Osteocyte (in vitro differentiated cells): Measurements from ENCODE around the gene KNG1. TPM values are rescaled to one million over a fixed set of nuclear protein-coding genes. Genes with fewer than 3 reads are reported as not detected.

Source experiments
- DNase-seq: peaks from one replicate; pipeline ENCODE4 v3.0.0; 2021; ENCODE audit warnings: mixed read lengths; ENCODE audit not compliant: unreplicated experiment; ENCODE audit errors: extremely low spot score
- H3K27ac Mint-ChIP-seq: one replicate; pipeline ENCODE4 v1.8.0; 2021; ENCODE audit warnings: mild to moderate bottlenecking, mixed read lengths; ENCODE audit not compliant: unreplicated experiment
- H3K27me3 Mint-ChIP-seq: one replicate; pipeline ENCODE4 v1.8.0; 2021; ENCODE audit warnings: mixed read lengths; ENCODE audit not compliant: unreplicated experiment
- H3K36me3 Mint-ChIP-seq: one replicate; pipeline ENCODE4 v1.8.0; 2021; ENCODE audit warnings: mixed read lengths; ENCODE audit not compliant: unreplicated experiment
- H3K4me1 Mint-ChIP-seq: one replicate; pipeline ENCODE4 v1.8.0; 2021; ENCODE audit warnings: mixed read lengths; ENCODE audit not compliant: unreplicated experiment
- H3K4me3 Mint-ChIP-seq: one replicate; pipeline ENCODE4 v1.8.0; 2021; ENCODE audit warnings: mild to moderate bottlenecking, moderate library complexity, mixed read lengths; ENCODE audit not compliant: unreplicated experiment
- H3K9me3 Mint-ChIP-seq: one replicate; pipeline ENCODE4 v1.8.0; 2021; ENCODE audit warnings: mixed read lengths; ENCODE audit not compliant: unreplicated experiment
- total RNA-seq: library from RNA; stranded (reverse); gene quantifications from 2 replicates; pipeline ENCODE4 v1.2.1, GENCODE V29; 2021
- TF ChIP-seq, protein P1 (sequence below): fragments of 200-600 bp; sonication (generic); IDR thresholded peaks from 2 replicates; pipeline ENCODE4 v1.5.0; 2021; ENCODE audit warnings: antibody characterized with exemption, mild to moderate bottlenecking, moderate library complexity

The KNG1 gene
- total RNA-seq, 1 donor from 2014 or later, result not detected

DNA sequence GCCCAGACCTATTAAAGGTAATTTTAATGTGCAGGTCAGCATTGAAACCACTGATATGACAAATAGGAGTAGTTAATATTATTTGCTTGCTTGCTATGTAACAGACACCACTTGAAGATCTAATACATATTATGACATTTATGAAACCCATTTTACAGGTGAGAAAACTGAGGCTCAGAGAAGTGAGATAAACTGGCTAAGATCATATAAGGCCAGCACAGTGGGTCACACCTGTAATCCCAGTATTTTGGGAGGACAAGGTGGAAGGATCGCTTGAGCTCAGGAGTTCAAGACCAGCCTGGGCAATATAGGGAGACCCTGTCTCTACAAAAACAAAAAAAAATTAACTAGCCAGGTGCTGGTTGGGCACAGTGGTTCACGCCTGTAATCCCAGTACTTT lies 33.2 kb downstream of the KNG1 start:
- Mint-ChIP-seq H3K27me3 (peaks cover 5% of the 10 kb centered on the region), H3K36me3 (no peaks in the 10 kb centered on the region), H3K4me1 (peaks cover 10% of the 10 kb centered on the region), H3K27ac (no peak overlapping the region), H3K4me3 (no peak overlapping the region), H3K9me3 (no peaks in the 10 kb centered on the region)
- DNase-seq, result no peak
- TF ChIP-seq, protein P1, sequence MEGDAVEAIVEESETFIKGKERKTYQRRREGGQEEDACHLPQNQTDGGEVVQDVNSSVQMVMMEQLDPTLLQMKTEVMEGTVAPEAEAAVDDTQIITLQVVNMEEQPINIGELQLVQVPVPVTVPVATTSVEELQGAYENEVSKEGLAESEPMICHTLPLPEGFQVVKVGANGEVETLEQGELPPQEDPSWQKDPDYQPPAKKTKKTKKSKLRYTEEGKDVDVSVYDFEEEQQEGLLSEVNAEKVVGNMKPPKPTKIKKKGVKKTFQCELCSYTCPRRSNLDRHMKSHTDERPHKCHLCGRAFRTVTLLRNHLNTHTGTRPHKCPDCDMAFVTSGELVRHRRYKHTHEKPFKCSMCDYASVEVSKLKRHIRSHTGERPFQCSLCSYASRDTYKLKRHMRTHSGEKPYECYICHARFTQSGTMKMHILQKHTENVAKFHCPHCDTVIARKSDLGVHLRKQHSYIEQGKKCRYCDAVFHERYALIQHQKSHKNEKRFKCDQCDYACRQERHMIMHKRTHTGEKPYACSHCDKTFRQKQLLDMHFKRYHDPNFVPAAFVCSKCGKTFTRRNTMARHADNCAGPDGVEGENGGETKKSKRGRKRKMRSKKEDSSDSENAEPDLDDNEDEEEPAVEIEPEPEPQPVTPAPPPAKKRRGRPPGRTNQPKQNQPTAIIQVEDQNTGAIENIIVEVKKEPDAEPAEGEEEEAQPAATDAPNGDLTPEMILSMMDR, result no peak

DNA sequence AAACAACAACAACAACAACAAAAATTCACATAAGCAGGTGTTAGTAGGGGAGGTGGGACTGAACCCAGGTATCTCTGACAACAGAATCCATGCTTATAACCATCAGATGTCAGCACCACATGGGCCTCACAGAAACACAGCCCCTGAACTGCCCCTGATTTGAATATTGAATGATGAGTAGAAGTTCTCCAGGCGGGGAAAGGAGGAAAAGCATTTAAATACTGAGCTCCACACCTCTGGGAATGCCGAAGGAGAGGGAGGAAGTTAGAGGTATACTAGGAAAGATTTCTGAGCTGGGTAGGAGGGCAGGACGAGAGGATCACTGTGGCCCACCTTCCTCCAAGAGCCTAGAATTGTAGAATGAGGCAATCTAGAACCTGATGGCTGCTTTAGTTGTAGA lies 34.3 kb downstream of the KNG1 start:
- no peak for DNase-seq
- Mint-ChIP-seq H3K27ac (no peak overlapping the region), H3K4me1 (peaks cover 6% of the 10 kb centered on the region), H3K4me3 (no peak overlapping the region), H3K36me3 (no peaks in the 10 kb centered on the region), H3K27me3 (peaks cover 5% of the 10 kb centered on the region), H3K9me3 (no peaks in the 10 kb centered on the region)
- TF ChIP-seq, protein P1, result no peak

DNA sequence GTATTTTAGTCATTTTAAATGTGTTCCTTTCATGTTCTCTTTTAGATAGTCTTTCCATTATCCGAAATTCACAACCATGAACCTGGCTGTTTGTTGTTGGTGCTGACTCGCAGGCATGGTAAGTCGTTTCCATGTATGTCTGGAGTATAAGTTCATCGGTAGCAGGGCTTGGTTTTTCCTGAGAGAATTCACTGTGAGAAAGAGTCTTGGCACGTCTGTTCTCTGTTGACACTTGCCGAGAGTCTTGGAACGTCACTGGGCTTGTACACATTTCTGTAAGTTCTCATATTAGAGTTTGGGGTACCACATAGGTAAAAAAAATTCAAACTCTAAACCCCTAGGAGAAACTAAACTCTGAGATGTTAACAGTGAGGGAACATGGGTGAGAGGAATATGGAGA lies 36.8 kb downstream of the KNG1 start:
- peaks cover 6% of the 10 kb centered on the region for H3K4me1 Mint-ChIP-seq
- H3K27me3 Mint-ChIP-seq, result peaks cover 14% of the 10 kb centered on the region
- H3K36me3 Mint-ChIP-seq, result no peaks in the 10 kb centered on the region
- no peaks in the 10 kb centered on the region for H3K9me3 Mint-ChIP-seq
- TF ChIP-seq, protein P1, result no peak
- no peak overlapping the region for H3K4me3 Mint-ChIP-seq
- H3K27ac Mint-ChIP-seq, result no peak overlapping the region
- no peak for DNase-seq

DNA sequence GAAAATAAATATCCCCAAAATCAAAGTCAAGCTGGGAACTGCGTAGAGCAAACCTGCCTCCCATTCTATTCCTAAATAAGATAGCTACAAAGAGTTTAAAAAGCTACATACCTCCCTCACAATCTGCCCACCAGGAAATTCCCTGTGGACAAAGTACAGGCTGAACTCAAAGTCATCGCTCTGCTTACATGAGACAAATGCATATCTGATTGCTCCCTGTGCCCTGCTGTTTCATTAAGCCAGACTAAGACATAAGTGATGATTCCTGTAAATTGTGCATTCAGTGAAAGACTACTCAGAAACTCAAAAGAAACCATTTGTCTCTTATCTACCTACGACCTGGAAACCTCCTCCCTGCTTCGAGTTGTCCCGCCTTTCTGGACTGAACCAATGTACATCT lies 37.7 kb downstream of the KNG1 start:
- H3K9me3 Mint-ChIP-seq, result no peaks in the 10 kb centered on the region
- no peak overlapping the region for H3K27ac Mint-ChIP-seq
- peaks cover 6% of the 10 kb centered on the region for H3K4me1 Mint-ChIP-seq
- no peaks in the 10 kb centered on the region for H3K36me3 Mint-ChIP-seq
- peaks cover 14% of the 10 kb centered on the region for H3K27me3 Mint-ChIP-seq
- TF ChIP-seq, protein P1, result no peak
- no peak overlapping the region for H3K4me3 Mint-ChIP-seq
- DNase-seq, result no peak

DNA sequence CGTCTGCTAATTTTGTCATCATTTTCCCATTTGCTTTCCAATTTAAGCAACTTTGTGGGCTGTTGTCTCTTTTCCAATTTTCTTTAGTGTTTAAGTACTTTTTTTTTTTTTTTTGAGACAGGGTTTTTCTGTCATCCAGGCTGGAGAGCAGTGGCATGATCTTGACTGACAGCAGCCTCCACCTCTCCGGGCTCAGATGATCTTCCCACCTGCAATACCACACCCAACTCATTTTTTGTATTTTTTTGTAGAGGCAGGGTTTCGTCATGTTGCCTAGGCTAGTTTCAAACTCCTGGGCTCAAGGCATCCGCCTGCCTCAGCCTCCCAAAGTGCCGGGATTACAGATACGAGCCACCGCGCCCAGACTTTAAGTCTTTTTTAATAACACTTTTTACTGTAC lies 40.1 kb downstream of the KNG1 start:
- H3K4me1 Mint-ChIP-seq, result peaks cover 6% of the 10 kb centered on the region
- no peak overlapping the region for H3K27ac Mint-ChIP-seq
- no peaks in the 10 kb centered on the region for H3K9me3 Mint-ChIP-seq
- H3K36me3 Mint-ChIP-seq, result no peaks in the 10 kb centered on the region
- H3K27me3 Mint-ChIP-seq, result peaks cover 12% of the 10 kb centered on the region
- no peak overlapping the region for H3K4me3 Mint-ChIP-seq
- TF ChIP-seq, protein P1, result no peak
- no peak for DNase-seq
